Endothelial cell (in vitro differentiated cells): Measurements from ENCODE around the gene GRM8. TPM values are rescaled to one million over a fixed set of nuclear protein-coding genes. Genes with fewer than 3 reads are reported as not detected.

Experiments used
- DNase-seq: peaks from one replicate; pipeline ENCODE4 v3.0.0; 2021; ENCODE audit warnings: low spot score
- H3K27ac Mint-ChIP-seq: one replicate; pipeline ENCODE4 v1.8.0; 2021; ENCODE audit warnings: mixed read lengths, inconsistent platforms; ENCODE audit not compliant: unreplicated experiment
- H3K27me3 Mint-ChIP-seq: one replicate; pipeline ENCODE4 v1.8.0; 2021; ENCODE audit warnings: mild to moderate bottlenecking, moderate library complexity, mixed read lengths, inconsistent platforms; ENCODE audit not compliant: unreplicated experiment
- H3K36me3 Mint-ChIP-seq: one replicate; pipeline ENCODE4 v1.8.0; 2021; ENCODE audit warnings: mild to moderate bottlenecking, low read depth, mixed read lengths, inconsistent platforms; ENCODE audit not compliant: unreplicated experiment
- H3K4me1 Mint-ChIP-seq: one replicate; pipeline ENCODE4 v1.8.0; 2021; ENCODE audit warnings: mild to moderate bottlenecking, mixed read lengths, inconsistent platforms; ENCODE audit not compliant: unreplicated experiment
- H3K4me3 Mint-ChIP-seq: one replicate; pipeline ENCODE4 v1.8.0; 2021; ENCODE audit warnings: mild to moderate bottlenecking, mixed read lengths, inconsistent platforms; ENCODE audit not compliant: unreplicated experiment
- H3K9me3 Mint-ChIP-seq: one replicate; pipeline ENCODE4 v1.8.0; 2021; ENCODE audit warnings: mixed read lengths, inconsistent platforms; ENCODE audit not compliant: unreplicated experiment
- total RNA-seq: library from RNA; stranded (reverse); fragmentation: NEBNext Ultra II Directional; extraction: Animal tissue kit (Norgen Biotek cat#: 25700); gene quantifications from one replicate; pipeline ENCODE4 v1.2.1, GENCODE V29; 2021; ENCODE audit not compliant: unreplicated experiment
- TF ChIP-seq, protein P1 (sequence below): fragments of 200-600 bp; sonication (generic); IDR thresholded peaks from one replicate; pipeline ENCODE4 v1.5.0; 2021; ENCODE audit warnings: antibody characterized with exemption; ENCODE audit not compliant: unreplicated experiment

Gene GRM8
- total RNA-seq, 1 donor from 2014 or later = 1.5 TPM

- H3K4me1 Mint-ChIP-seq = peaks cover 16% of the 10 kb centered on the region
- H3K4me3 Mint-ChIP-seq = peak overlapping the region; percentile 69
- H3K27ac Mint-ChIP-seq = no peak overlapping the region
- H3K9me3 Mint-ChIP-seq = no peaks in the 10 kb centered on the region
- H3K27me3 Mint-ChIP-seq = peaks cover 9% of the 10 kb centered on the region
- H3K36me3 Mint-ChIP-seq = no peaks in the 10 kb centered on the region
- TF ChIP-seq, protein P1, sequence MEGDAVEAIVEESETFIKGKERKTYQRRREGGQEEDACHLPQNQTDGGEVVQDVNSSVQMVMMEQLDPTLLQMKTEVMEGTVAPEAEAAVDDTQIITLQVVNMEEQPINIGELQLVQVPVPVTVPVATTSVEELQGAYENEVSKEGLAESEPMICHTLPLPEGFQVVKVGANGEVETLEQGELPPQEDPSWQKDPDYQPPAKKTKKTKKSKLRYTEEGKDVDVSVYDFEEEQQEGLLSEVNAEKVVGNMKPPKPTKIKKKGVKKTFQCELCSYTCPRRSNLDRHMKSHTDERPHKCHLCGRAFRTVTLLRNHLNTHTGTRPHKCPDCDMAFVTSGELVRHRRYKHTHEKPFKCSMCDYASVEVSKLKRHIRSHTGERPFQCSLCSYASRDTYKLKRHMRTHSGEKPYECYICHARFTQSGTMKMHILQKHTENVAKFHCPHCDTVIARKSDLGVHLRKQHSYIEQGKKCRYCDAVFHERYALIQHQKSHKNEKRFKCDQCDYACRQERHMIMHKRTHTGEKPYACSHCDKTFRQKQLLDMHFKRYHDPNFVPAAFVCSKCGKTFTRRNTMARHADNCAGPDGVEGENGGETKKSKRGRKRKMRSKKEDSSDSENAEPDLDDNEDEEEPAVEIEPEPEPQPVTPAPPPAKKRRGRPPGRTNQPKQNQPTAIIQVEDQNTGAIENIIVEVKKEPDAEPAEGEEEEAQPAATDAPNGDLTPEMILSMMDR = no peak
- no peak for DNase-seq
Measured at GRCh38 chr7:127254163-127254684, 1.5 kb upstream of the GRM8 start.

DNA sequence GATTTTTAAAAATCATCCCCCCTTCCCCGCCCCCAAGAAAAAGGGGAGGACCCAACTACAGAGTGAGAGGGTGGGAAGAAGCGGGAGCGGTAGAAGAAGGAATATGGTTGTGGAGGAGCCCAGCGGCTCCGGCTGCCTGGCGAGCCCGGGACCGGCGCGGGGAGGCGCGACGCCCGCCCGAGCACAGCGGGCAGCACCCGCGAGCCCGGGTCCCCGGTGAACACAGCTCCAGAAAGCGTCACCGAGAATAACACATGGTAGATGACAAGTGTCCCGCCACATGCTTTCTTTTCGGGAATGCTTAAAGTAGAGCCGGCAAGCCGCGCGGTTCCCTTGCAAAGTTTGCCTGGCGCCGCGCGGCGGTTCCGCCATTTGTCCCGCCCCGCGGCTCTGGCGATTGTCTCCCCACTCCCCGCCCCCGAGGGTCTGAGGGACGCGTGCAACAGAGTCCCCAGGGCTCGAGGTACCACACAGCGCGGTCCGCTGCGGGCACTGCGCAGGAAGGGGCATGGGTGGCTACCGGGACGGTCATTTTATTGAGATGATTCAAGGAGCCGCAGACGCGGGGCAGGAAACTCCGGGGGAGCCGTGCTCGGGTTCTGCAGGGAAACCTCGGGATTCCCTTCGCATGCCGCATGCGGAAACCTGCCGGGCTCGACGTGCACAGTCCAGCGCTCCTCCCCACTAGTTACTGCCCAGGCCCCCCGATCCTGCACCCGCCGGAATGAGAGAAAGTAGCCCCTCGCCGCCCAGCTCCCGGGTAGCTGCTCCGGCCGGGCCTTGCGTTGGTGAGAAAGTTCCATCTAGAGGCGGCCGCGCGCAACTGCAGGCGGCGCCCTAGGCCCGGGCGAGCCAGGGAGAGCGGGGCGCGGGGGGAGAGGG, 781 bp upstream of the GRM8 start:
- peaks cover 11% of the 10 kb centered on the region for H3K4me1 Mint-ChIP-seq
- TF ChIP-seq, protein P1 = peak; percentile 91
- DNase-seq = peak; percentile 80
- H3K27ac Mint-ChIP-seq = no peak overlapping the region
- no peaks in the 10 kb centered on the region for H3K36me3 Mint-ChIP-seq
- H3K9me3 Mint-ChIP-seq = no peaks in the 10 kb centered on the region
- H3K4me3 Mint-ChIP-seq = peak overlapping the region; percentile 76
- peaks cover 9% of the 10 kb centered on the region for H3K27me3 Mint-ChIP-seq

DNA sequence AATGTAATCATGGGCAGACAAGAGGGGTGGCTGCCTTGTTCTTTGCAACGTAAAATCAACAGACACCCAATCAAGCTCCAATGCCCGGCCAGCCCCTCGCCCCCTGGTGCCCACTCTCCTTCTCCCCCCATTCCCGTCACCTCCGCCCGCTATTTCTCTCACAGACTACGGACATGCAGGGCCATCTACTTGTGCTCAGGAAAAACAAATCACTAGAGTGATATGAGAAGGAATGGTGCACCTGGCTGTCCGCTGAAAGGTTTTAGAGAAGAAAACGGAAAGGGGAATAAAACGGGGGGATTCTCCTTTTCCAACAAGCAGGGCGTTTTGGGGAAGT, 396 bp downstream of the GRM8 start:
- Mint-ChIP-seq H3K27me3 (peaks cover 9% of the 10 kb centered on the region), H3K4me3 (peak overlapping the region; percentile 85), H3K9me3 (no peaks in the 10 kb centered on the region), H3K27ac (no peak overlapping the region), H3K4me1 (peaks cover 7% of the 10 kb centered on the region), H3K36me3 (no peaks in the 10 kb centered on the region)
- TF ChIP-seq, protein P1 = no peak
- peak; percentile 15 for DNase-seq

- Mint-ChIP-seq H3K27ac (no peak overlapping the region), H3K36me3 (no peaks in the 10 kb centered on the region), H3K27me3 (peaks cover 9% of the 10 kb centered on the region), H3K4me1 (peaks cover 7% of the 10 kb centered on the region), H3K9me3 (no peaks in the 10 kb centered on the region), H3K4me3 (peak overlapping the region; percentile 85)
- DNase-seq = peak; percentile 19
- TF ChIP-seq, protein P1 = no peak
Measured at GRCh38 chr7:127251465-127252376, 1.0 kb downstream of the GRM8 start.
